Gastroesophageal sphincter (tissue), 4 donors: Measurements from ENCODE around the gene DCLK2. TPM values are rescaled to one million over a fixed set of nuclear protein-coding genes. Genes with fewer than 3 reads are reported as not detected.

Source experiments
- ATAC-seq: fragments of 150-250 bp; one replicate; pipeline ENCODE4 v1.9.1; 2016; ENCODE audit warnings: mild to moderate bottlenecking, moderate library complexity
- H3K27ac ChIP-seq, 4 donors: fragments of 200-600 bp; sonication (generic) in 3 of 4; 1 replicate in 3 of 4; 2 replicates in 1 of 4; pipeline ENCODE4 v1.5.1; 2016 to 2019
- H3K27me3 ChIP-seq: fragments of 200-600 bp; sonication (generic); one replicate; pipeline ENCODE4 v1.5.1; 2019
- H3K36me3 ChIP-seq, 2 donors: fragments of 200-600 bp; sonication (generic); one replicate each; pipeline ENCODE4 v1.5.1; 2019; ENCODE audit warnings: control low read depth in 1 of 2
- H3K4me1 ChIP-seq, 3 donors: fragments of 200-600 bp; sonication (generic); 1 replicate in 2 of 3; 2 replicates in 1 of 3; pipeline ENCODE4 v1.5.1; 2016 to 2019; ENCODE audit warnings: control low read depth in 2 of 3
- H3K4me3 ChIP-seq, 2 donors: fragments of 200-600 bp; sonication (generic); one replicate each; pipeline ENCODE4 v1.5.1; 2019; ENCODE audit warnings: mild to moderate bottlenecking in 1 of 2, moderate library complexity in 1 of 2
- H3K9me3 ChIP-seq, 3 donors: fragments of 200-600 bp; sonication (generic); one replicate each; pipeline ENCODE4 v1.5.1; 2017 to 2019; ENCODE audit warnings: control low read depth in 2 of 3
- EP300 ChIP-seq: sonication (generic); formaldehyde crosslinking; IDR thresholded peaks from one replicate; pipeline ENCODE4 v1.6.1; 2017; ENCODE audit warnings: antibody characterized with exemption, mild to moderate bottlenecking
- POLR2A ChIP-seq, 2 donors: fragments of 450-650 bp; IDR thresholded peaks; one replicate each; pipeline ENCODE4 v1.6.1; 2017; ENCODE audit warnings: antibody characterized with exemption in 2 of 2, mild to moderate bottlenecking in 2 of 2, moderate library complexity in 1 of 2
- POLR2AphosphoS5 ChIP-seq: sonication (generic); formaldehyde crosslinking; IDR thresholded peaks from one replicate; pipeline ENCODE4 v1.6.1; 2017; ENCODE audit warnings: antibody characterized with exemption
- WGBS, 2 donors: methylation state at CpG; one replicate each; pipeline ENCODE4 v1.1.5; 2018; ENCODE audit warnings: low coverage in 1 of 2; 5-methylcytosine and 5-hydroxymethylcytosine counted together
- total RNA-seq, 4 donors: library from RNA; depleted of rRNA; stranded (reverse); fragments of >200 nt; gene quantifications; one replicate each; pipeline ENCODE4 v1.1.0, GENCODE V29; 2016
- TF ChIP-seq, protein P1 (sequence below), 4 experiments: fragments of 200-600 bp in 2 of 4; fragments of 450-650 bp in 2 of 4; sonication (generic) in 1 of 4; IDR thresholded peaks; one replicate each; pipeline ENCODE4 v1.5.1; 2017 to 2019; ENCODE audit warnings: antibody characterized with exemption in 4 of 4, mild to moderate bottlenecking in 2 of 4, moderate library complexity in 2 of 4

The DCLK2 gene
- total RNA-seq, 4 donors from 2014 or later, result 17.1 to 33.0 (median 19.7) TPM

DNA sequence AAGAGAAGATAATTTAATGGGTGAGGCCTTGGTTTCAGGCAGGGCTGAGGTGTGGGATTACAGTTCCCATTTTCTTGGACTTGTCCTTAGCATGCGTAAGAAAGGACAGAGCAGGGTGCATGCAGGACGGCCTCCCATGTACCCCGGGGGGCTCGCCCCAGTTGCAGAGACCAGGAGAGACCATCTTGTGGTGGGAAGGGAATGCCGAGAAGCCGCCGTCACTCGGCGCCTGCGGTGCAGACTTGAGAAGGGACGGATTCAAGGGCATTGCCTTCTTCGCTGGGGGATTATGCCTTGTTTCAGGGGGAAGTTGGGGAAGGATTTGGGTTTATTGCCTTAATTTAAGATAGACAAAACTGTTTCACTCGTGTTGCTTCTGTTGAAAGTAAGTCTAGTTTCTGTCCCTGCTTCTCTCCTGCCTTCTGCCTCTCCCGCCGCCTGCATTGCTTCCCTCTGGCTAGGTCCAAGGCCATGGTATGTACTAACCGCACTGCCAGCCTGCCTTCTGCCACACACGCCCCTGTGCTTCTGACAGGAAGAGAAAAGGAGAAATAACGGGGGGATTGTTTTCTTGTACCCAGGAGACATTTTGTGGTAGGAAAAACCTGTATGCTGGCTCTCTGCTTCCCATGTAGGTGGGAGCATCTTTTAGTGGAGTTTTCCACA is 175.9 kb downstream of the DCLK2 start:
- peaks cover 0 to 24% (median 0%) of the 10 kb centered on the region in 3 donors for H3K4me1 ChIP-seq
- H3K27me3 ChIP-seq, result no peaks in the 10 kb centered on the region
- no peak overlapping the region for H3K4me3 ChIP-seq
- TF ChIP-seq, protein P1, sequence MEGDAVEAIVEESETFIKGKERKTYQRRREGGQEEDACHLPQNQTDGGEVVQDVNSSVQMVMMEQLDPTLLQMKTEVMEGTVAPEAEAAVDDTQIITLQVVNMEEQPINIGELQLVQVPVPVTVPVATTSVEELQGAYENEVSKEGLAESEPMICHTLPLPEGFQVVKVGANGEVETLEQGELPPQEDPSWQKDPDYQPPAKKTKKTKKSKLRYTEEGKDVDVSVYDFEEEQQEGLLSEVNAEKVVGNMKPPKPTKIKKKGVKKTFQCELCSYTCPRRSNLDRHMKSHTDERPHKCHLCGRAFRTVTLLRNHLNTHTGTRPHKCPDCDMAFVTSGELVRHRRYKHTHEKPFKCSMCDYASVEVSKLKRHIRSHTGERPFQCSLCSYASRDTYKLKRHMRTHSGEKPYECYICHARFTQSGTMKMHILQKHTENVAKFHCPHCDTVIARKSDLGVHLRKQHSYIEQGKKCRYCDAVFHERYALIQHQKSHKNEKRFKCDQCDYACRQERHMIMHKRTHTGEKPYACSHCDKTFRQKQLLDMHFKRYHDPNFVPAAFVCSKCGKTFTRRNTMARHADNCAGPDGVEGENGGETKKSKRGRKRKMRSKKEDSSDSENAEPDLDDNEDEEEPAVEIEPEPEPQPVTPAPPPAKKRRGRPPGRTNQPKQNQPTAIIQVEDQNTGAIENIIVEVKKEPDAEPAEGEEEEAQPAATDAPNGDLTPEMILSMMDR (IDR thresholded peaks at IDR 0.05), result no peak
- H3K27ac ChIP-seq, result no peak overlapping the region
- 96 to 100% methylated on average over 4 to 8 of the region's 18 CpGs for WGBS, 2 donors
- H3K36me3 ChIP-seq, result peaks cover 0 to 58% of the 10 kb centered on the region in 2 donors
- no peak for ATAC-seq
- no peaks in the 10 kb centered on the region for H3K9me3 ChIP-seq

DNA sequence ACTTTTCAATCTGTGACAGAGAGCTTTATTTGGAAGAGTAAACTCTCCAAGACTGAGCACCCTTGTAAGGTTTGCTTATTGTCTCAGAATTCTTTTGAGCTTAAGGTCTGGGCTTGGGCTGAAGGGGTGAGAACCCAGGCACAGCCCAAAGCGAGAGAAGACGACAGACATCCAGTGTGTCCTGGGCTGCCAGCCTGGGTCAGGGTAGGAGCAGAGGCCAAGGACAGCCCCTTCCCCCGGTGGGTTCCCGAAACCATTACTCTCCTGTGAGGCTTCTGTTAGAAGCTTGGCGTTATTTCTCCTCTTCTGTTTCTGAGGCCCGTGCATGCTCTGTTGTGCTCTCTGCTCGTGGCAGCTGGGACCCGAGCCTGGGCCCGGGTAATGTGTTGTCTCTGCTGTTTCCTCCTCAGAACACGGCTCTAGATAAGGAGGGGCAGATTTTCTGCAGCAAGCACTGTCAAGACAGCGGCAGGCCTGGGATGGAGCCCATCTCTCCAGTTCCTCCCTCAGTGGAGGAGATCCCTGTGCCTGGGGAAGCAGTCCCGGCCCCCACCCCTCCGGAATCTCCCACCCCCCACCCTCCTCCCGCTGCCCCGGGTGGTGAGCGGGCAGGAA is 177.5 kb downstream of the DCLK2 start:
- Histone ChIP-seq H3K36me3 (peaks cover 0 to 55% of the 10 kb centered on the region in 2 donors), H3K4me1 (peaks cover 0 to 24% (median 0%) of the 10 kb centered on the region in 3 donors), H3K9me3 (no peaks in the 10 kb centered on the region), H3K27me3 (no peaks in the 10 kb centered on the region), H3K4me3 (no peak overlapping the region), H3K27ac (peak overlapping the region in 3 of 4 donors; percentile 14 to 50 (median 21))
- no CpG with 5 or more reads among the region's 16 CpGs for WGBS, 2 donors
- TF ChIP-seq EP300 (no peak), POLR2AphosphoS5 (no peak), POLR2A (IDR thresholded peaks at IDR 0.05) (no peak)
- TF ChIP-seq, protein P1 (IDR thresholded peaks at IDR 0.05), result no peak
- ATAC-seq, result no peak

DNA sequence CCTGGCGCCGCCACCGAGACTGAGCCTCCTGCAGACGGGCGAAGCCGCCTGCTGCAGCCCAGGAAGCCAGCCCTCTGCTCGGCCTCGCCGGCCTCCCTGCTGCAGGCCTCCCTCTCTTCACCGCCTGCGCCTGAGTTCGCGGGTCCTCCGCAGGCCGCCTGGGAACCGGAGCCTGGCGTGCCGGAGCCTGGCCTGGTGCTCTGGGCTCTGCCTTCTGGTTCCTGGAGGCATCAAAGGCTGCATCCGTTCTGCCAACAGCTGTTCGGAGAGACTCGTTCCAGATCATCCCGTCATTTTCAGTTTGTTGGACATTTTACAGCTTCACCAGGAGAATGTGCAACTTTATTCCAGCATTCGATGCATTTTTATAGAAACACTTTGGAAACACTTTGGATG is 178.0 kb downstream of the DCLK2 start:
- ATAC-seq, result no peak
- H3K36me3 ChIP-seq, result peaks cover 0 to 59% of the 10 kb centered on the region in 2 donors
- 46 to 60% methylated on average over 1 to 6 of the region's 23 CpGs for WGBS, 2 donors

DNA sequence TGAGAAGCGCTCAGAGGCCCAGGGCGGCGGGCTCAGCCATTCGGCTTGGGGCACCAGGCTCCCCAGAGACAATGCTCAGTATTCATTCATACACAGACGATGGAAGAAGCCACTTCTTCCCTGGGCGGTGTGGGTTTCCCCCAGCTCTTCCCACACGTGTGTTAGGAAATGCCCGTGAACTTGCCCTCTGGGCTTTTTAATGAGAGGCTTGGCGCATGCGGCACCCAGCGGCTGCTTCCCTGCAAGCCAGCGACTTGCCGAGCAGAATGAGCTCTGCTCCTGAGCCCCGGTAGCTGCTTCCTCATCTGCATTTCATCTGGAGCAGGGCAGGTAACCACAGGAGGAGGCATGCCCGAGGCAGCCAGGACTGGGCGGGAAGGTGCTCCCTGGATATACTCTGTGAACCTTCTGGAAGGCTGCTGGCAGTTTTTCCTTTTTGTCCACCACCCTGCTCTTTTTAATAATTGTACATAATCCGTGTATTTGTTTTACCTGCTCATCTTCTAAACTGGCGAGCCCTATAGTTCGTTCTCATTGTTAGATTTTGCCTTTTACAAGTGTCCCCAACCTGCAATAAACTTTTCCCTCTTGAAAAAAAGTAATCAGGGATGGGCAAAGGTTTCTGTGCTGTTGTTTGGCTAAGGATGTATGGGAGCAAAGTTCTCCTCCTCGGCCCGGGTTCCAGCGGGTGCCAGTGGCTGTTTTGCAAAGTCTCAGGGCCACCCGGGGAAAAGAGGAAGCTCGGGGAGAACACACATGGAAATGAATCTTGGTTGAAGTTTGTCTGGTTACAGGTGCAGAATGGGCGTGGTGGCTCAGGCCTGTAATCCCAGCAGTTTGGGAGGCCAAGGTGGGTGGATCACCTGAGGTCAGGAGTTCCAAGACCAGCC is 178.8 kb downstream of the DCLK2 start:
- Histone ChIP-seq H3K4me3 (no peak overlapping the region), H3K9me3 (no peaks in the 10 kb centered on the region), H3K27ac (no peak overlapping the region), H3K27me3 (no peaks in the 10 kb centered on the region), H3K36me3 (peaks cover 0 to 62% of the 10 kb centered on the region in 2 donors), H3K4me1 (peaks cover 0 to 17% (median 0%) of the 10 kb centered on the region in 3 donors)
- WGBS, 2 donors, result 83 to 94% methylated on average over 7 of the region's 25 CpGs
- no peak for ATAC-seq
- TF ChIP-seq, protein P1 (IDR thresholded peaks at IDR 0.05), result no peak
- TF ChIP-seq POLR2A (IDR thresholded peaks at IDR 0.05) (no peak), EP300 (no peak), POLR2AphosphoS5 (no peak)

More for the DNA sequence above, 178.0 kb downstream of the DCLK2 start:
- Histone ChIP-seq H3K4me1 (peaks cover 0 to 24% (median 0%) of the 10 kb centered on the region in 3 donors), H3K27ac (peak overlapping the region in 1 of 4 donors; percentile 21), H3K27me3 (no peaks in the 10 kb centered on the region), H3K4me3 (no peak overlapping the region), H3K9me3 (no peaks in the 10 kb centered on the region)
- no peak for TF ChIP-seq POLR2AphosphoS5
- TF ChIP-seq, protein P1 (IDR thresholded peaks at IDR 0.05), result no peak
